ENCODE data around the gene CALML4.

DNA sequence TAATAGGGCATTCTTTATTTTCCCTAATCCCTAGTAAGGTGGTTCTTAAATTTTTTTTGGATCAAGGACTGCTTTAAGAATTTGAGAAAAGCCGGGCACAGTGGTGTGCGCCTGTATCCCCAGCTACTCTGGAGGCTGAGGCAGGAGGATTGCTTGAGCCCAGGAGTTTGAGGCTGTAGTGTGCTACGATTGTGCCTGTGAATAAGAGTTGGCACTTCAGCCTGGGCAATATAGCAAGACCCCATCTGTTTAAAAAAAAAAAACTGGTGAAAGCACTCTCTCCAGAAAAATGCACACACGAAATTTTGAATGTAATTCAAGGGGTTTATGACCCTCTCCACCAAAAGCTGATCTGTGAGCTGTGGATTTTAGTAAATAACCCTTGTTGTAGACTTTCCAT is 32.0 kb downstream of the CALML4 start:
- TF ChIP-seq POLR2AphosphoS5 (IDR thresholded peaks at IDR 0.05), result no peak
- TF ChIP-seq, protein P1, sequence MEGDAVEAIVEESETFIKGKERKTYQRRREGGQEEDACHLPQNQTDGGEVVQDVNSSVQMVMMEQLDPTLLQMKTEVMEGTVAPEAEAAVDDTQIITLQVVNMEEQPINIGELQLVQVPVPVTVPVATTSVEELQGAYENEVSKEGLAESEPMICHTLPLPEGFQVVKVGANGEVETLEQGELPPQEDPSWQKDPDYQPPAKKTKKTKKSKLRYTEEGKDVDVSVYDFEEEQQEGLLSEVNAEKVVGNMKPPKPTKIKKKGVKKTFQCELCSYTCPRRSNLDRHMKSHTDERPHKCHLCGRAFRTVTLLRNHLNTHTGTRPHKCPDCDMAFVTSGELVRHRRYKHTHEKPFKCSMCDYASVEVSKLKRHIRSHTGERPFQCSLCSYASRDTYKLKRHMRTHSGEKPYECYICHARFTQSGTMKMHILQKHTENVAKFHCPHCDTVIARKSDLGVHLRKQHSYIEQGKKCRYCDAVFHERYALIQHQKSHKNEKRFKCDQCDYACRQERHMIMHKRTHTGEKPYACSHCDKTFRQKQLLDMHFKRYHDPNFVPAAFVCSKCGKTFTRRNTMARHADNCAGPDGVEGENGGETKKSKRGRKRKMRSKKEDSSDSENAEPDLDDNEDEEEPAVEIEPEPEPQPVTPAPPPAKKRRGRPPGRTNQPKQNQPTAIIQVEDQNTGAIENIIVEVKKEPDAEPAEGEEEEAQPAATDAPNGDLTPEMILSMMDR (IDR thresholded peaks at IDR 0.05), result no peak
- TF ChIP-seq POLR2A (IDR thresholded peaks at IDR 0.05), result no peak

All from prostate gland (tissue), 2 donors.